Neural progenitor cell (in vitro differentiated cells): Measurements from ENCODE around the gene CTDSPL2.

Experiments
- CTCF ChIP-seq: fragments of 200-600 bp; sonication (generic); IDR thresholded peaks from 2 replicates; pipeline ENCODE4 v1.5.1; 2017; ENCODE audit warnings: antibody characterized with exemption, mild to moderate bottlenecking
- EZH2 ChIP-seq: fragments of 200-600 bp; sonication (generic); IDR thresholded peaks from 2 replicates; pipeline ENCODE4 v1.6.1; 2017; ENCODE audit warnings: antibody characterized with exemption, mild to moderate bottlenecking, moderate library complexity

- TF ChIP-seq CTCF (no peak), EZH2 (no peak)
Measured at GRCh38 chr15:44492672-44493071, 65.2 kb downstream of the CTDSPL2 start.
